Chondrocyte (in vitro differentiated cells): Measurements from ENCODE around the gene DENND5B. TPM values are rescaled to one million over a fixed set of nuclear protein-coding genes. Genes with fewer than 3 reads are reported as not detected.

Source experiments
- DNase-seq: peaks from one replicate; pipeline ENCODE4 v3.0.0; 2021; ENCODE audit warnings: mixed read lengths, low spot score
- H3K27ac Mint-ChIP-seq: one replicate; pipeline ENCODE4 v1.8.0; 2021; ENCODE audit warnings: mild to moderate bottlenecking, moderate library complexity, mixed read lengths; ENCODE audit not compliant: unreplicated experiment
- H3K27me3 Mint-ChIP-seq: 2 replicates; pipeline ENCODE4 v1.8.0; 2021; ENCODE audit warnings: low read depth, mixed read lengths
- H3K36me3 Mint-ChIP-seq: 2 replicates; pipeline ENCODE4 v1.8.0; 2021; ENCODE audit warnings: low read depth, mixed read lengths
- H3K4me1 Mint-ChIP-seq: 2 replicates; pipeline ENCODE4 v1.8.0; 2021; ENCODE audit warnings: low read depth, mild to moderate bottlenecking, mixed read lengths
- H3K4me3 Mint-ChIP-seq: one replicate; pipeline ENCODE4 v1.8.0; 2021; ENCODE audit warnings: mild to moderate bottlenecking, moderate library complexity, mixed read lengths; ENCODE audit not compliant: unreplicated experiment
- H3K9me3 Mint-ChIP-seq: 2 replicates; pipeline ENCODE4 v1.8.0; 2021; ENCODE audit warnings: low read depth, mixed read lengths
- CTCF ChIP-seq: fragments of 200-600 bp; sonication (generic); IDR thresholded peaks from 2 replicates; pipeline ENCODE4 v1.5.0; 2021; ENCODE audit warnings: antibody characterized with exemption, mild to moderate bottlenecking, moderate library complexity
- total RNA-seq: library from RNA; stranded (reverse); gene quantifications from 3 replicates; pipeline ENCODE4 v1.2.1, GENCODE V29; 2021

DENND5B gene
- total RNA-seq, 1 donor from 2014 or later = 14.1 TPM

- Mint-ChIP-seq H3K9me3 (no peaks in the 10 kb centered on the region), H3K4me1 (peaks cover 24% of the 10 kb centered on the region), H3K27ac (no peak overlapping the region), H3K27me3 (no peaks in the 10 kb centered on the region), H3K4me3 (no peak overlapping the region), H3K36me3 (no peaks in the 10 kb centered on the region)
- no peak for TF ChIP-seq CTCF
- DNase-seq = no peak
Observed at GRCh38 chr12:31568498-31568897, 22.4 kb downstream of the DENND5B start.

- Mint-ChIP-seq H3K27me3 (no peaks in the 10 kb centered on the region), H3K27ac (no peak overlapping the region), H3K4me1 (peaks cover 18% of the 10 kb centered on the region), H3K36me3 (no peaks in the 10 kb centered on the region), H3K9me3 (no peaks in the 10 kb centered on the region), H3K4me3 (no peak overlapping the region)
- no peak for DNase-seq
- TF ChIP-seq CTCF = no peak
Observed at GRCh38 chr12:31567029-31567428, 23.9 kb downstream of the DENND5B start.

- Mint-ChIP-seq H3K27ac (no peak overlapping the region), H3K36me3 (no peaks in the 10 kb centered on the region), H3K9me3 (no peaks in the 10 kb centered on the region), H3K4me1 (peaks cover 18% of the 10 kb centered on the region), H3K27me3 (no peaks in the 10 kb centered on the region), H3K4me3 (no peak overlapping the region)
- no peak for TF ChIP-seq CTCF
- no peak for DNase-seq
Observed at GRCh38 chr12:31566547-31566946, 24.4 kb downstream of the DENND5B start.

GRCh38 chr12:31562594-31563328 lies 28.2 kb downstream of the DENND5B start:
- Mint-ChIP-seq H3K27ac (no peak overlapping the region), H3K4me3 (no peak overlapping the region), H3K36me3 (no peaks in the 10 kb centered on the region), H3K4me1 (peaks cover 9% of the 10 kb centered on the region), H3K9me3 (no peaks in the 10 kb centered on the region), H3K27me3 (no peaks in the 10 kb centered on the region)
- DNase-seq = no peak
- TF ChIP-seq CTCF = no peak

GRCh38 chr12:31560516-31560915 lies 30.4 kb downstream of the DENND5B start:
- no peaks in the 10 kb centered on the region for H3K27me3 Mint-ChIP-seq
- peaks cover 3% of the 10 kb centered on the region for H3K36me3 Mint-ChIP-seq

More at GRCh38 chr12:31560516-31560915, 30.4 kb downstream of the DENND5B start:
- H3K4me3 Mint-ChIP-seq = no peak overlapping the region
- H3K4me1 Mint-ChIP-seq = peaks cover 12% of the 10 kb centered on the region
- no peak overlapping the region for H3K27ac Mint-ChIP-seq
- TF ChIP-seq CTCF = no peak
- no peak for DNase-seq
- no peaks in the 10 kb centered on the region for H3K9me3 Mint-ChIP-seq
